ENCODE results near the gene KRTAP8-1.

DNA sequence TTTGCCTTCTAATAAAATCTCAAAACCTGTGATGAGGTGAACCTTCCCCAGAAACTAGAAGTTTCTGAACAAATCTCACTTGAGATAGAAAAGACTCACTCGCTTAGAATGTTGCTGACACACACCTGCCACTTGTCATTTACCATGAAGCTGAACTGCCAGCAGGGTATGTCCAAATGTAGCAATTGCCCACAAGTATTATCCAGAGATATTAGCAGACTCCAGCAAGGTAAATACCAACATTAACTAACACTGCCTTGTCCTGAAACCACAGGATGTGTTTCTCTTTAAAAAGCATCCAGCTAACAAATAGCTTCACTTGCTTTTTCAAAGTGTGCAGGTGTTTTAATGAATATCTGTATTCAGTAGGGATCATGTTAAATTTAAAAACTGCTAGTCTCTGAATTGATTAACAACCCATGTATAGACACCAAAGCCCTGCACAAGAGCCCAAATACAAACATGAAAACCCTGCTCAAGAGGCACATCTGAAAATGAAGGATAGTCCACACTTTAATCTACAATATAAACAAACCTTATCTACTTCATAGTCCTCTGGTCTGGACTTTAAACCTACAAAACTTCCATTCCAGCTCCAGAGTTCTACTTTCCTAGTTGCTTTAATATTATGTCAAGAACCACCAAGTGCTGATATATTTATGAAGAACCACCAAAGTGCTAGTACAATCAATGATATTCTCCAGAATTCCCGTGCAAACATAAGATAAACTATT is 19.3 kb downstream of the KRTAP8-1 start:
- TF ChIP-seq ZNF23 (tag by site-specific recombination; IDR thresholded peaks at IDR 0.05; ENCODE audit: borderline replicate concordance), result no peak
- TF ChIP-seq ZNF670 (tag by site-specific recombination; IDR thresholded peaks at IDR 0.05; ENCODE audit: low read depth), result no peak
- TF ChIP-seq, protein P1, sequence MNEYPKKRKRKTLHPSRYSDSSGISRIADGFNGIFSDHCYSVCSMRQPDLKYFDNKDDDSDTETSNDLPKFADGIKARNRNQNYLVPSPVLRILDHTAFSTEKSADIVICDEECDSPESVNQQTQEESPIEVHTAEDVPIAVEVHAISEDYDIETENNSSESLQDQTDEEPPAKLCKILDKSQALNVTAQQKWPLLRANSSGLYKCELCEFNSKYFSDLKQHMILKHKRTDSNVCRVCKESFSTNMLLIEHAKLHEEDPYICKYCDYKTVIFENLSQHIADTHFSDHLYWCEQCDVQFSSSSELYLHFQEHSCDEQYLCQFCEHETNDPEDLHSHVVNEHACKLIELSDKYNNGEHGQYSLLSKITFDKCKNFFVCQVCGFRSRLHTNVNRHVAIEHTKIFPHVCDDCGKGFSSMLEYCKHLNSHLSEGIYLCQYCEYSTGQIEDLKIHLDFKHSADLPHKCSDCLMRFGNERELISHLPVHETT (tag by site-specific recombination; IDR thresholded peaks at IDR 0.05), result no peak
- TF ChIP-seq, protein P2, sequence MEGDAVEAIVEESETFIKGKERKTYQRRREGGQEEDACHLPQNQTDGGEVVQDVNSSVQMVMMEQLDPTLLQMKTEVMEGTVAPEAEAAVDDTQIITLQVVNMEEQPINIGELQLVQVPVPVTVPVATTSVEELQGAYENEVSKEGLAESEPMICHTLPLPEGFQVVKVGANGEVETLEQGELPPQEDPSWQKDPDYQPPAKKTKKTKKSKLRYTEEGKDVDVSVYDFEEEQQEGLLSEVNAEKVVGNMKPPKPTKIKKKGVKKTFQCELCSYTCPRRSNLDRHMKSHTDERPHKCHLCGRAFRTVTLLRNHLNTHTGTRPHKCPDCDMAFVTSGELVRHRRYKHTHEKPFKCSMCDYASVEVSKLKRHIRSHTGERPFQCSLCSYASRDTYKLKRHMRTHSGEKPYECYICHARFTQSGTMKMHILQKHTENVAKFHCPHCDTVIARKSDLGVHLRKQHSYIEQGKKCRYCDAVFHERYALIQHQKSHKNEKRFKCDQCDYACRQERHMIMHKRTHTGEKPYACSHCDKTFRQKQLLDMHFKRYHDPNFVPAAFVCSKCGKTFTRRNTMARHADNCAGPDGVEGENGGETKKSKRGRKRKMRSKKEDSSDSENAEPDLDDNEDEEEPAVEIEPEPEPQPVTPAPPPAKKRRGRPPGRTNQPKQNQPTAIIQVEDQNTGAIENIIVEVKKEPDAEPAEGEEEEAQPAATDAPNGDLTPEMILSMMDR (tag by site-specific recombination; IDR thresholded peaks at IDR 0.05), result no peak
- no peak for TF ChIP-seq YY1 (tag by site-specific recombination; IDR thresholded peaks at IDR 0.05)
- TF ChIP-seq, protein P3, sequence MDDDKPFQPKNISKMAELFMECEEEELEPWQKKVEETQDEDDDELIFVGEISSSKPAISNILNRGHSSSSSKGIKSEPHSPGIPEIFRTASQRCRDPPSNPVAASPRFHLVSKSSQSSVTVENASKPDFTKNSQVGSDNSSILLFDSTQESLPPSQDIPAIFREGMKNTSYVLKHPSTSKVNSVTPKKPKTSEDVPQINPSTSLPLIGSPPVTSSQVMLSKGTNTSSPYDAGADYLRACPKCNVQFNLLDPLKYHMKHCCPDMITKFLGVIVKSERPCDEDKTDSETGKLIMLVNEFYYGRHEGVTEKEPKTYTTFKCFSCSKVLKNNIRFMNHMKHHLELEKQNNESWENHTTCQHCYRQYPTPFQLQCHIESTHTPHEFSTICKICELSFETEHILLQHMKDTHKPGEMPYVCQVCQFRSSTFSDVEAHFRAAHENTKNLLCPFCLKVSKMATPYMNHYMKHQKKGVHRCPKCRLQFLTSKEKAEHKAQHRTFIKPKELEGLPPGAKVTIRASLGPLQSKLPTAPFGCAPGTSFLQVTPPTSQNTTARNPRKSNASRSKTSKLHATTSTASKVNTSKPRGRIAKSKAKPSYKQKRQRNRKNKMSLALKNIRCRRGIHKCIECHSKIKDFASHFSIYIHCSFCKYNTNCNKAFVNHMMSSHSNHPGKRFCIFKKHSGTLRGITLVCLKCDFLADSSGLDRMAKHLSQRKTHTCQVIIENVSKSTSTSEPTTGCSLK (tag by site-specific recombination; IDR thresholded peaks at IDR 0.05), result no peak

All from HEK293 (cell line).